Prostate gland (tissue), 2 donors: ENCODE measurements around the gene DOK1.

Experiments
- CTCF ChIP-seq, 4 experiments: fragments of 200-600 bp in 2 of 4; fragments of 450-650 bp in 2 of 4; sonication (generic) in 2 of 4; IDR thresholded peaks; 1 replicate in 3 of 4; 2 replicates in 1 of 4; pipeline ENCODE4 v1.5.1; 2016 to 2019; ENCODE audit warnings: antibody characterized with exemption in 4 of 4, mild to moderate bottlenecking in 2 of 4, moderate library complexity in 2 of 4
- POLR2A ChIP-seq: fragments of 450-650 bp; IDR thresholded peaks from one replicate; pipeline ENCODE4 v1.6.1; 2016; ENCODE audit warnings: antibody characterized with exemption, mild to moderate bottlenecking
- POLR2AphosphoS5 ChIP-seq: sonication (generic); formaldehyde crosslinking; IDR thresholded peaks from one replicate; pipeline ENCODE4 v1.6.1; 2017; ENCODE audit warnings: antibody characterized with exemption

GRCh38 chr2:74602586-74603281, 48.2 kb downstream of the DOK1 start:
- TF ChIP-seq POLR2A (no peak), POLR2AphosphoS5 (no peak), CTCF (IDR thresholded peaks at IDR 0.05) (no peak)
